WTC11 (cell line): ENCODE data around the gene MARVELD3. TPM values are rescaled to one million over a fixed set of nuclear protein-coding genes. Genes with fewer than 3 reads are reported as not detected.

Experiments
- ATAC-seq: fragments of 200-7000 bp; cut with Tn5 transposase; 2 replicates; pipeline ENCODE4 v1.10.0; 2021; ENCODE audit warnings: mild to moderate bottlenecking, moderate library complexity
- CTCF ChIA-PET: fragments of 300-600 bp; sonication (Branson Sonifier 250); formaldehyde crosslinking; loops from one replicate; lab custom pipeline; 2021; ENCODE audit warnings: antibody characterized with exemption; lab: Charles Lee
- POLR2A ChIA-PET: fragments of 350-600 bp; sonication (Branson Sonifier 250); formaldehyde crosslinking; loops from one replicate; lab custom pipeline; 2021; ENCODE audit warnings: antibody characterized with exemption; lab: Charles Lee
- DNase-seq: peaks from one replicate; pipeline ENCODE4 v3.0.0; 2021; ENCODE audit warnings: low spot score
- H3K27ac Mint-ChIP-seq: 2 replicates; pipeline ENCODE4 v1.8.0; 2021; ENCODE audit warnings: mixed read lengths
- H3K27me3 Mint-ChIP-seq: 2 replicates; pipeline ENCODE4 v1.8.0; 2021; ENCODE audit warnings: low read depth, mild to moderate bottlenecking, moderate library complexity, mixed read lengths
- H3K36me3 Mint-ChIP-seq: 2 replicates; pipeline ENCODE4 v1.8.0; 2021; ENCODE audit warnings: mixed read lengths
- H3K4me1 Mint-ChIP-seq: 2 replicates; pipeline ENCODE4 v1.8.0; 2022; ENCODE audit warnings: mixed read lengths
- H3K4me3 Mint-ChIP-seq: 2 replicates; pipeline ENCODE4 v1.8.0; 2021; ENCODE audit warnings: mild to moderate bottlenecking, moderate library complexity, mixed read lengths
- H3K9me3 Mint-ChIP-seq: 2 replicates; pipeline ENCODE4 v1.8.0; 2021; ENCODE audit warnings: mixed read lengths
- AR ChIP-seq: fragments of 250-450 bp; sonication (Bioruptor Pico); IDR thresholded peaks from 2 replicates; pipeline ENCODE4 v1.9.0; 2021; ENCODE audit warnings: mild to moderate bottlenecking
- CREM ChIP-seq: sonication (generic); formaldehyde crosslinking; IDR thresholded peaks from 2 replicates; pipeline ENCODE4 v1.8.1; 2022; ENCODE audit warnings: mild to moderate bottlenecking, missing genetic modification reagents, moderate library complexity
- ELF4 ChIP-seq: sonication (generic); formaldehyde crosslinking; IDR thresholded peaks from 2 replicates; pipeline ENCODE4 v1.8.1; 2022; ENCODE audit warnings: low read depth, mild to moderate bottlenecking, moderate library complexity, missing genetic modification reagents
- FOXJ3 ChIP-seq: sonication (generic); formaldehyde crosslinking; IDR thresholded peaks from 2 replicates; pipeline ENCODE4 v1.9.0; 2021; ENCODE audit warnings: missing genetic modification reagents, mild to moderate bottlenecking, borderline replicate concordance
- FOXP4 ChIP-seq: sonication (generic); formaldehyde crosslinking; IDR thresholded peaks from 2 replicates; pipeline ENCODE4 v1.8.0; 2022; ENCODE audit warnings: mild to moderate bottlenecking, missing genetic modification reagents
- GTF2I ChIP-seq: fragments of 250-450 bp; sonication (Bioruptor Pico); conservative IDR thresholded peaks from 2 replicates; pipeline ENCODE4 v1.4.0; 2021; ENCODE audit warnings: mild to moderate bottlenecking
- IRF1 ChIP-seq: sonication (generic); formaldehyde crosslinking; IDR thresholded peaks from 2 replicates; pipeline ENCODE4 v1.8.0; 2023; ENCODE audit warnings: missing genetic modification reagents
- MXD4 ChIP-seq: fragments of 250-450 bp; sonication (Bioruptor Pico); IDR thresholded peaks from 2 replicates; pipeline ENCODE4 v1.8.0; 2021; ENCODE audit warnings: mild to moderate bottlenecking, moderate library complexity, borderline replicate concordance
- NFYB ChIP-seq: sonication (generic); formaldehyde crosslinking; conservative IDR thresholded peaks from 2 replicates; pipeline ENCODE4 v1.8.0; 2022; ENCODE audit warnings: low read depth, missing genetic modification reagents
- SOX15 ChIP-seq: fragments of 250-450 bp; sonication (Bioruptor Pico); IDR thresholded peaks from 2 replicates; pipeline ENCODE4 v1.9.0; 2021; ENCODE audit warnings: mild to moderate bottlenecking
- TCF7 ChIP-seq: sonication (generic); formaldehyde crosslinking; IDR thresholded peaks from 2 replicates; pipeline ENCODE4 v1.8.0; 2022; ENCODE audit warnings: mild to moderate bottlenecking, low read depth, missing genetic modification reagents, moderate library complexity
- ZNF138 ChIP-seq: sonication (generic); formaldehyde crosslinking; conservative IDR thresholded peaks from 2 replicates; pipeline ENCODE4 v1.8.1; 2022; ENCODE audit warnings: mild to moderate bottlenecking, moderate library complexity, missing genetic modification reagents
- ZNF281 ChIP-seq: sonication (generic); formaldehyde crosslinking; IDR thresholded peaks from 2 replicates; pipeline ENCODE4 v1.8.0; 2023; ENCODE audit warnings: mild to moderate bottlenecking, missing genetic modification reagents
- total RNA-seq: library from RNA; stranded (reverse); gene quantifications from 3 replicates; pipeline ENCODE4 v1.2.3, GENCODE V29; 2021
- TF ChIP-seq, protein P1 (sequence below): sonication (generic); formaldehyde crosslinking; conservative IDR thresholded peaks from 2 replicates; pipeline ENCODE4 v1.8.1; 2022; ENCODE audit warnings: mild to moderate bottlenecking, missing genetic modification reagents
- TF ChIP-seq, protein P2 (sequence below): sonication (generic); formaldehyde crosslinking; IDR thresholded peaks from 2 replicates; pipeline ENCODE4 v1.8.1; 2023; ENCODE audit warnings: mild to moderate bottlenecking, moderate library complexity, missing genetic modification reagents
- TF ChIP-seq, protein P3 (sequence below): sonication (generic); formaldehyde crosslinking; IDR thresholded peaks from 2 replicates; pipeline ENCODE4 v1.8.0; 2023; ENCODE audit warnings: missing genetic modification reagents, mild to moderate bottlenecking, borderline replicate concordance
- TF ChIP-seq, protein P4 (sequence below): sonication (generic); formaldehyde crosslinking; IDR thresholded peaks from 2 replicates; pipeline ENCODE4 v1.8.1; 2023; ENCODE audit warnings: mild to moderate bottlenecking, missing genetic modification reagents

MARVELD3 gene
- total RNA-seq, 1 experiment from 2014 or later, result 30.0 TPM

DNA sequence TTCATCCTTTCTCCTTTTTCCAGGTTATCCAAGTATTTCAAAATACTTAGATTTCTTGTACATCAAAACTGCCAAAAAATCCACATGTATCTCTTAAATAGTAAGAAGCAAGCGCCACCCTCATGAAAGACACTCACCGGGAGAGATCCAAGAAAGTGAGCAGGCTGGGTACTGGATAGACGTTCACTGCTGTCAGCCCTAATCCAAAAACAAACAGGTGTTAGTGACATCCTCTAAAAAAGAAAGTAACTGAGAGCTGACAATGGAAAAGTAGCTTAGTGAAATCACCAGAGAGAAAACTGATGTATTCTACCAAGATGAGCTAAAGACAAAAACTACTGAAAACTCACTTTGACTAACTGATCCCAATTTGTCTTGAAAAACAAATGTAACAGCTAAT, 46.1 kb downstream of the MARVELD3 start (continued):
- TF ChIP-seq, protein P1, sequence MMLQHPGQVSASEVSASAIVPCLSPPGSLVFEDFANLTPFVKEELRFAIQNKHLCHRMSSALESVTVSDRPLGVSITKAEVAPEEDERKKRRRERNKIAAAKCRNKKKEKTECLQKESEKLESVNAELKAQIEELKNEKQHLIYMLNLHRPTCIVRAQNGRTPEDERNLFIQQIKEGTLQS (CRISPR knock-in tag), result no peak

- Mint-ChIP-seq H3K27me3 (no peaks in the 10 kb centered on the region), H3K27ac (no peak overlapping the region), H3K4me3 (no peak overlapping the region), H3K36me3 (peaks cover 77% of the 10 kb centered on the region), H3K4me1 (0 out of 2 replicates have a peak, but pooled peaks cover under 1% of the 10 kb centered on the region), H3K9me3 (no peaks in the 10 kb centered on the region)
- CTCF ChIA-PET, result no interaction called here
- ATAC-seq (no peak), DNase-seq (no peak)
- no peak for TF ChIP-seq FOXJ3 (CRISPR knock-in tag)
- TF ChIP-seq, protein P2, sequence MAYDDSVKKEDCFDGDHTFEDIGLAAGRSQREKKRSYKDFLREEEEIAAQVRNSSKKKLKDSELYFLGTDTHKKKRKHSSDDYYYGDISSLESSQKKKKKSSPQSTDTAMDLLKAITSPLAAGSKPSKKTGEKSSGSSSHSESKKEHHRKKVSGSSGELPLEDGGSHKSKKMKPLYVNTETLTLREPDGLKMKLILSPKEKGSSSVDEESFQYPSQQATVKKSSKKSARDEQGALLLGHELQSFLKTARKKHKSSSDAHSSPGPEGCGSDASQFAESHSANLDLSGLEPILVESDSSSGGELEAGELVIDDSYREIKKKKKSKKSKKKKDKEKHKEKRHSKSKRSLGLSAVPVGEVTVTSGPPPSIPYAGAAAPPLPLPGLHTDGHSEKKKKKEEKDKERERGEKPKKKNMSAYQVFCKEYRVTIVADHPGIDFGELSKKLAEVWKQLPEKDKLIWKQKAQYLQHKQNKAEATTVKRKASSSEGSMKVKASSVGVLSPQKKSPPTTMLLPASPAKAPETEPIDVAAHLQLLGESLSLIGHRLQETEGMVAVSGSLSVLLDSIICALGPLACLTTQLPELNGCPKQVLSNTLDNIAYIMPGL, result no peak
- no peak for TF ChIP-seq ZNF281 (CRISPR knock-in tag)
- TF ChIP-seq NFYB (CRISPR knock-in tag), result no peak
- TF ChIP-seq IRF1, result no peak
- TF ChIP-seq ZNF138 (CRISPR knock-in tag), result no peak
- TF ChIP-seq TCF7, result no peak
- TF ChIP-seq AR (CRISPR knock-in tag), result no peak
- TF ChIP-seq, protein P3, sequence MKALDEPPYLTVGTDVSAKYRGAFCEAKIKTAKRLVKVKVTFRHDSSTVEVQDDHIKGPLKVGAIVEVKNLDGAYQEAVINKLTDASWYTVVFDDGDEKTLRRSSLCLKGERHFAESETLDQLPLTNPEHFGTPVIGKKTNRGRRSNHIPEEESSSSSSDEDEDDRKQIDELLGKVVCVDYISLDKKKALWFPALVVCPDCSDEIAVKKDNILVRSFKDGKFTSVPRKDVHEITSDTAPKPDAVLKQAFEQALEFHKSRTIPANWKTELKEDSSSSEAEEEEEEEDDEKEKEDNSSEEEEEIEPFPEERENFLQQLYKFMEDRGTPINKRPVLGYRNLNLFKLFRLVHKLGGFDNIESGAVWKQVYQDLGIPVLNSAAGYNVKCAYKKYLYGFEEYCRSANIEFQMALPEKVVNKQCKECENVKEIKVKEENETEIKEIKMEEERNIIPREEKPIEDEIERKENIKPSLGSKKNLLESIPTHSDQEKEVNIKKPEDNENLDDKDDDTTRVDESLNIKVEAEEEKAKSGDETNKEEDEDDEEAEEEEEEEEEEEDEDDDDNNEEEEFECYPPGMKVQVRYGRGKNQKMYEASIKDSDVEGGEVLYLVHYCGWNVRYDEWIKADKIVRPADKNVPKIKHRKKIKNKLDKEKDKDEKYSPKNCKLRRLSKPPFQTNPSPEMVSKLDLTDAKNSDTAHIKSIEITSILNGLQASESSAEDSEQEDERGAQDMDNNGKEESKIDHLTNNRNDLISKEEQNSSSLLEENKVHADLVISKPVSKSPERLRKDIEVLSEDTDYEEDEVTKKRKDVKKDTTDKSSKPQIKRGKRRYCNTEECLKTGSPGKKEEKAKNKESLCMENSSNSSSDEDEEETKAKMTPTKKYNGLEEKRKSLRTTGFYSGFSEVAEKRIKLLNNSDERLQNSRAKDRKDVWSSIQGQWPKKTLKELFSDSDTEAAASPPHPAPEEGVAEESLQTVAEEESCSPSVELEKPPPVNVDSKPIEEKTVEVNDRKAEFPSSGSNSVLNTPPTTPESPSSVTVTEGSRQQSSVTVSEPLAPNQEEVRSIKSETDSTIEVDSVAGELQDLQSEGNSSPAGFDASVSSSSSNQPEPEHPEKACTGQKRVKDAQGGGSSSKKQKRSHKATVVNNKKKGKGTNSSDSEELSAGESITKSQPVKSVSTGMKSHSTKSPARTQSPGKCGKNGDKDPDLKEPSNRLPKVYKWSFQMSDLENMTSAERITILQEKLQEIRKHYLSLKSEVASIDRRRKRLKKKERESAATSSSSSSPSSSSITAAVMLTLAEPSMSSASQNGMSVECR (CRISPR knock-in tag), result no peak
- no peak for TF ChIP-seq SOX15 (CRISPR knock-in tag)
- TF ChIP-seq, protein P4, sequence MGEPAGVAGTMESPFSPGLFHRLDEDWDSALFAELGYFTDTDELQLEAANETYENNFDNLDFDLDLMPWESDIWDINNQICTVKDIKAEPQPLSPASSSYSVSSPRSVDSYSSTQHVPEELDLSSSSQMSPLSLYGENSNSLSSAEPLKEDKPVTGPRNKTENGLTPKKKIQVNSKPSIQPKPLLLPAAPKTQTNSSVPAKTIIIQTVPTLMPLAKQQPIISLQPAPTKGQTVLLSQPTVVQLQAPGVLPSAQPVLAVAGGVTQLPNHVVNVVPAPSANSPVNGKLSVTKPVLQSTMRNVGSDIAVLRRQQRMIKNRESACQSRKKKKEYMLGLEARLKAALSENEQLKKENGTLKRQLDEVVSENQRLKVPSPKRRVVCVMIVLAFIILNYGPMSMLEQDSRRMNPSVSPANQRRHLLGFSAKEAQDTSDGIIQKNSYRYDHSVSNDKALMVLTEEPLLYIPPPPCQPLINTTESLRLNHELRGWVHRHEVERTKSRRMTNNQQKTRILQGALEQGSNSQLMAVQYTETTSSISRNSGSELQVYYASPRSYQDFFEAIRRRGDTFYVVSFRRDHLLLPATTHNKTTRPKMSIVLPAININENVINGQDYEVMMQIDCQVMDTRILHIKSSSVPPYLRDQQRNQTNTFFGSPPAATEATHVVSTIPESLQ (CRISPR knock-in tag), result no peak
- no peak for TF ChIP-seq GTF2I (CRISPR knock-in tag)
- no peak for TF ChIP-seq ELF4 (CRISPR knock-in tag)
- no peak for TF ChIP-seq MXD4 (CRISPR knock-in tag)
- no peak for TF ChIP-seq FOXP4 (CRISPR knock-in tag)
- no peak for TF ChIP-seq CREM (CRISPR knock-in tag)
- POLR2A ChIA-PET, result no interaction called here
These were observed 47.0 kb downstream of the MARVELD3 start for GRCh38 chr16:71672803-71673581.
